ENCODE measurements around the gene GTPBP6.

DNA sequence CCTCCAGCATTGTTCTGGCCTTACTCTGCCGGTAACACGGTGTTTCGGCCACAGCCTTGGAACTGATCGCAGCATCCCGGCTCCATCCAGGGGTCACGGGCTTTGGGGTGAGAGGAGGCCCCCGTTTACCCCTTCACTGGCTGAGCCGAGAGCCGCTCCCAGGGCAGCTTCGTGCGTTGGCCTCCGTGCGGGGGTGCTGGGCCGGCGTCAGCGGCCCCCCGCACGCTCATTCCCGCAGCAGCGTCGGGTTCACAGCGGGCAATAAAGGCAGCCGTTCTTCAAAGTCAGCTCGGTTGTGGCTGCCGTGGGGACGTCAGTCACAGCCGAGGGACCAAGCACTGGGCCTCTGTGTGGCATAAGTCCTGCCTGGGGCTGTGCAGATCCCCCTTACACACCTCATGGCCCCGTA lies 62.7 kb downstream of the GTPBP6 start:
- TF ChIP-seq CREB5 (CRISPR knock-in tag; IDR thresholded peaks at IDR 0.05; ENCODE audit: low read depth) (no peak), ZNF8 (CRISPR knock-in tag; IDR thresholded peaks at IDR 0.05) (no peak), ZFP30 (CRISPR knock-in tag; IDR thresholded peaks at IDR 0.05) (no peak), SNAI2 (CRISPR knock-in tag; IDR thresholded peaks at IDR 0.05) (no peak), ESRRG (CRISPR knock-in tag; IDR thresholded peaks at IDR 0.05) (no peak), ZNF565 (CRISPR knock-in tag; conservative IDR thresholded peaks at IDR 0.05; ENCODE audit: low read depth) (no peak), ZFP3 (CRISPR knock-in tag; IDR thresholded peaks at IDR 0.05) (no peak), CSDC2 (CRISPR knock-in tag; IDR thresholded peaks at IDR 0.05) (no peak)
- TF ChIP-seq, protein P1, sequence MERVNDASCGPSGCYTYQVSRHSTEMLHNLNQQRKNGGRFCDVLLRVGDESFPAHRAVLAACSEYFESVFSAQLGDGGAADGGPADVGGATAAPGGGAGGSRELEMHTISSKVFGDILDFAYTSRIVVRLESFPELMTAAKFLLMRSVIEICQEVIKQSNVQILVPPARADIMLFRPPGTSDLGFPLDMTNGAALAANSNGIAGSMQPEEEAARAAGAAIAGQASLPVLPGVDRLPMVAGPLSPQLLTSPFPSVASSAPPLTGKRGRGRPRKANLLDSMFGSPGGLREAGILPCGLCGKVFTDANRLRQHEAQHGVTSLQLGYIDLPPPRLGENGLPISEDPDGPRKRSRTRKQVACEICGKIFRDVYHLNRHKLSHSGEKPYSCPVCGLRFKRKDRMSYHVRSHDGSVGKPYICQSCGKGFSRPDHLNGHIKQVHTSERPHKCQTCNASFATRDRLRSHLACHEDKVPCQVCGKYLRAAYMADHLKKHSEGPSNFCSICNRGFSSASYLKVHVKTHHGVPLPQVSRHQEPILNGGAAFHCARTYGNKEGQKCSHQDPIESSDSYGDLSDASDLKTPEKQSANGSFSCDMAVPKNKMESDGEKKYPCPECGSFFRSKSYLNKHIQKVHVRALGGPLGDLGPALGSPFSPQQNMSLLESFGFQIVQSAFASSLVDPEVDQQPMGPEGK (CRISPR knock-in tag; IDR thresholded peaks at IDR 0.05; ENCODE audit: borderline replicate concordance) = no peak
- TF ChIP-seq, protein P2, sequence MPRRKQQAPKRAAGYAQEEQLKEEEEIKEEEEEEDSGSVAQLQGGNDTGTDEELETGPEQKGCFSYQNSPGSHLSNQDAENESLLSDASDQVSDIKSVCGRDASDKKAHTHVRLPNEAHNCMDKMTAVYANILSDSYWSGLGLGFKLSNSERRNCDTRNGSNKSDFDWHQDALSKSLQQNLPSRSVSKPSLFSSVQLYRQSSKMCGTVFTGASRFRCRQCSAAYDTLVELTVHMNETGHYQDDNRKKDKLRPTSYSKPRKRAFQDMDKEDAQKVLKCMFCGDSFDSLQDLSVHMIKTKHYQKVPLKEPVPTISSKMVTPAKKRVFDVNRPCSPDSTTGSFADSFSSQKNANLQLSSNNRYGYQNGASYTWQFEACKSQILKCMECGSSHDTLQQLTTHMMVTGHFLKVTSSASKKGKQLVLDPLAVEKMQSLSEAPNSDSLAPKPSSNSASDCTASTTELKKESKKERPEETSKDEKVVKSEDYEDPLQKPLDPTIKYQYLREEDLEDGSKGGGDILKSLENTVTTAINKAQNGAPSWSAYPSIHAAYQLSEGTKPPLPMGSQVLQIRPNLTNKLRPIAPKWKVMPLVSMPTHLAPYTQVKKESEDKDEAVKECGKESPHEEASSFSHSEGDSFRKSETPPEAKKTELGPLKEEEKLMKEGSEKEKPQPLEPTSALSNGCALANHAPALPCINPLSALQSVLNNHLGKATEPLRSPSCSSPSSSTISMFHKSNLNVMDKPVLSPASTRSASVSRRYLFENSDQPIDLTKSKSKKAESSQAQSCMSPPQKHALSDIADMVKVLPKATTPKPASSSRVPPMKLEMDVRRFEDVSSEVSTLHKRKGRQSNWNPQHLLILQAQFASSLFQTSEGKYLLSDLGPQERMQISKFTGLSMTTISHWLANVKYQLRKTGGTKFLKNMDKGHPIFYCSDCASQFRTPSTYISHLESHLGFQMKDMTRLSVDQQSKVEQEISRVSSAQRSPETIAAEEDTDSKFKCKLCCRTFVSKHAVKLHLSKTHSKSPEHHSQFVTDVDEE (CRISPR knock-in tag; IDR thresholded peaks at IDR 0.05) = no peak

Data from SK-N-SH treated with all-trans-retinoic acid at 6 μM for 48 hours (cell line).